PC-3 (cell line): Measurements from ENCODE around the gene NTM. TPM values are rescaled to one million over a fixed set of nuclear protein-coding genes. Genes with fewer than 3 reads are reported as not detected.

Experiments used
- ATAC-seq: fragments of 200-7000 bp; cut with Tn5 transposase; 2 replicates; pipeline ENCODE4 v1.9.1; 2020; ENCODE audit warnings: mild to moderate bottlenecking, moderate library complexity
- BruUV-seq: library from RNA; stranded (reverse); fragments of 400-500 nt; replicated peaks from 2 replicates; lab custom pipeline; 2021; lab: Mats Ljungman, UMichigan
- CTCF ChIA-PET: fragments of 300-600 bp; sonication (Branson Sonifier 250); formaldehyde crosslinking; loops from one replicate; lab custom pipeline; 2022; ENCODE audit warnings: antibody characterized with exemption; lab: Charles Lee
- POLR2A ChIA-PET: fragments of 300-600 bp; sonication (Branson Sonifier 250); formaldehyde crosslinking; loops from one replicate; lab custom pipeline; 2022; ENCODE audit warnings: antibody characterized with exemption; ENCODE audit not compliant: unreplicated experiment; lab: Charles Lee
- DNase-seq: peaks from one replicate; pipeline ENCODE4 v3.0.0-alpha.2; 2015
- H2AFZ ChIP-seq: fragments of 300-600 bp; sonication (generic); 2 replicates; pipeline ENCODE4 v1.6.0; 2016; ENCODE audit warnings: antibody characterized with exemption, low read length
- H3F3A ChIP-seq: fragments of 300-600 bp; sonication (generic); one replicate; pipeline ENCODE4 v1.6.0; 2017; ENCODE audit warnings: antibody characterized with exemption, low read length, control low read depth, mild to moderate bottlenecking; ENCODE audit not compliant: unreplicated experiment
- H3K27ac ChIP-seq: fragments of 300-600 bp; sonication (generic); 2 replicates; pipeline ENCODE4 v1.5.1; 2016; ENCODE audit warnings: mild to moderate bottlenecking, low read length
- H3K27me3 ChIP-seq: fragments of 300-600 bp; sonication (generic); 2 replicates; pipeline ENCODE4 v1.6.1; 2016; ENCODE audit warnings: low read length, mixed read lengths
- H3K36me3 ChIP-seq: fragments of 300-600 bp; sonication (generic); 2 replicates; pipeline ENCODE4 v1.6.1; 2016; ENCODE audit warnings: low read depth, mixed run types, low read length, mixed read lengths
- H3K4me1 ChIP-seq: fragments of 300-600 bp; sonication (generic); 2 replicates; pipeline ENCODE4 v1.5.1; 2016; ENCODE audit warnings: low read length; ENCODE audit not compliant: insufficient read depth
- H3K4me2 ChIP-seq: fragments of 300-600 bp; sonication (generic); 2 replicates; pipeline ENCODE4 v1.6.0; 2016; ENCODE audit warnings: low read length
- H3K4me3 ChIP-seq: fragments of 300-600 bp; sonication (generic); 2 replicates; pipeline ENCODE4 v1.5.1; 2016; ENCODE audit warnings: mild to moderate bottlenecking, low read length, mixed read lengths
- H3K79me2 ChIP-seq: fragments of 300-600 bp; sonication (generic); 2 replicates; pipeline ENCODE4 v1.6.1; 2017; ENCODE audit warnings: low read length, mixed read lengths
- H3K9ac ChIP-seq: fragments of 300-600 bp; sonication (generic); 2 replicates; pipeline ENCODE4 v1.6.0; 2016; ENCODE audit warnings: mild to moderate bottlenecking, low read length
- H3K9me2 ChIP-seq: fragments of 300-600 bp; sonication (generic); replicated peaks from 2 replicates; pipeline ENCODE4 v1.6.1; 2016; ENCODE audit warnings: mixed run types, low read length, mixed read lengths
- H3K9me3 ChIP-seq: fragments of 300-600 bp; sonication (generic); 2 replicates; pipeline ENCODE4 v1.6.1; 2016; ENCODE audit warnings: low read length, mixed read lengths
- H4K20me1 ChIP-seq: fragments of 300-600 bp; sonication (generic); 2 replicates; pipeline ENCODE4 v1.6.1; 2016; ENCODE audit warnings: low read length, mixed read lengths
- CTCF ChIP-seq: fragments of 300-600 bp; sonication (generic); conservative IDR thresholded peaks from 2 replicates; pipeline ENCODE4 v1.5.1; 2017; ENCODE audit warnings: antibody characterized with exemption, low read depth, mild to moderate bottlenecking, low read length
- EZH2 ChIP-seq: fragments of 300-600 bp; sonication (generic); IDR thresholded peaks from one replicate; pipeline ENCODE4 v1.6.1; 2017; ENCODE audit warnings: antibody characterized with exemption, mild to moderate bottlenecking, low read length; ENCODE audit not compliant: unreplicated experiment
- EZH2phosphoT487 ChIP-seq: fragments of 300-600 bp; sonication (generic); IDR thresholded peaks from 2 replicates; pipeline ENCODE4 v1.6.1; 2018; ENCODE audit warnings: mild to moderate bottlenecking, antibody characterized with exemption, low read length, borderline replicate concordance
- intact Hi-C: fragments of 100-400 bp; cut with micrococcal nuclease; formaldehyde crosslinking; loops from 2 replicates; pipeline ENCODE4 v1.9.0; 2023
- total RNA-seq: library from RNA; depleted of rRNA; stranded (reverse); fragments of >200 nt; gene quantifications from 2 replicates; pipeline ENCODE4 v1.2.3, GENCODE V29; 2014

NTM gene
- total RNA-seq, 1 experiment from 2014 or later = not detected

- intact Hi-C loops = no loop called here
- Histone ChIP-seq H3F3A (no peaks in the 10 kb centered on the region), H3K27me3 (peaks cover 23% of the 10 kb centered on the region), H3K36me3 (no peaks in the 10 kb centered on the region), H2AFZ (no peak overlapping the region), H3K4me1 (no peaks in the 10 kb centered on the region), H3K4me3 (no peak overlapping the region), H4K20me1 (no peaks in the 10 kb centered on the region), H3K4me2 (no peak overlapping the region), H3K9me3 (peaks cover 9% of the 10 kb centered on the region; the same call in 1 of the 2 replicates), H3K27ac (no peak overlapping the region), H3K79me2 (no peaks in the 10 kb centered on the region), H3K9me2 (no peaks in the 10 kb centered on the region), H3K9ac (no peak overlapping the region)
- TF ChIP-seq EZH2phosphoT487 = no peak
- TF ChIP-seq CTCF = no peak
- no peak for TF ChIP-seq EZH2
- BruUV-seq = no TSS peak
- CTCF ChIA-PET = no interaction called here
- no peak for DNase-seq
- POLR2A ChIA-PET = no interaction called here
- no peak for ATAC-seq
These were observed 836.6 kb downstream of the NTM start for GRCh38 chr11:132206993-132207392.

- no peak overlapping the region for H2AFZ ChIP-seq
- H3F3A ChIP-seq = no peaks in the 10 kb centered on the region
- ATAC-seq (no peak), DNase-seq (no peak)
- no peak overlapping the region for H3K9ac ChIP-seq
- no peaks in the 10 kb centered on the region for H3K9me2 ChIP-seq
- peaks cover 17% of the 10 kb centered on the region for H3K27me3 ChIP-seq
- no peaks in the 10 kb centered on the region for H3K4me1 ChIP-seq
- no peaks in the 10 kb centered on the region for H4K20me1 ChIP-seq
- intact Hi-C loops = no loop called here
- H3K27ac ChIP-seq = no peak overlapping the region
- BruUV-seq = no TSS peak
- no peak overlapping the region for H3K4me3 ChIP-seq
- POLR2A ChIA-PET = no interaction called here
- H3K9me3 ChIP-seq = peaks cover 4% of the 10 kb centered on the region; the same call in 1 of the 2 replicates
- no peaks in the 10 kb centered on the region for H3K79me2 ChIP-seq
- CTCF ChIA-PET = no interaction called here
- H3K4me2 ChIP-seq = no peak overlapping the region
- H3K36me3 ChIP-seq = no peaks in the 10 kb centered on the region
- TF ChIP-seq CTCF = no peak
These were observed 838.2 kb downstream of the NTM start for GRCh38 chr11:132208477-132209055.

GRCh38 chr11:132211479-132211878 lies 841.1 kb downstream of the NTM start:
- Histone ChIP-seq H3K4me1 (no peaks in the 10 kb centered on the region), H3K4me3 (no peak overlapping the region), H3K9me2 (no peaks in the 10 kb centered on the region), H3K27ac (no peak overlapping the region), H3K27me3 (peaks cover 23% of the 10 kb centered on the region), H3K4me2 (no peak overlapping the region), H3K9ac (no peak overlapping the region), H3F3A (no peaks in the 10 kb centered on the region), H4K20me1 (no peaks in the 10 kb centered on the region), H2AFZ (no peak overlapping the region), H3K79me2 (no peaks in the 10 kb centered on the region), H3K9me3 (no peaks in the 10 kb centered on the region), H3K36me3 (no peaks in the 10 kb centered on the region)
- ChIA-PET CTCF (no interaction called here), POLR2A (no interaction called here)
- intact Hi-C loops = no loop called here
- ATAC-seq (no peak), DNase-seq (no peak)
- TF ChIP-seq EZH2 (no peak), CTCF (no peak), EZH2phosphoT487 (no peak)
- no TSS peak for BruUV-seq
